COLO829 (cell line): Measurements from ENCODE around the gene RBM45.
A peak's percentile ranks its signal among the peaks of the same experiment; 100 is the strongest.
"Not testable (repeated sequence)": the region's sequence is repeated elsewhere in the genome, so short reads cannot be mapped to it uniquely, and the experiment has no call there.

Source experiments
- DNase-seq: peaks from one replicate; pipeline ENCODE4 v3.0.0; 2012; ENCODE audit warnings: low spot score

Gene RBM45

GRCh38 chr2:178108176-178108575 lies 4.1 kb upstream of the RBM45 start:
- no peak for DNase-seq

GRCh38 chr2:178109813-178110212 lies 2.4 kb upstream of the RBM45 start:
- DNase-seq = peak; percentile 75

GRCh38 chr2:178110681-178111080 lies 1.6 kb upstream of the RBM45 start:
- no peak for DNase-seq

GRCh38 chr2:178111743-178112142 lies 494 bp upstream of the RBM45 start:
- DNase-seq = no peak

GRCh38 chr2:178114462-178114861 lies 2.2 kb downstream of the RBM45 start:
- no peak for DNase-seq

- DNase-seq = no peak
Observed at GRCh38 chr2:178115271-178115670, 3.0 kb downstream of the RBM45 start.

GRCh38 chr2:178117725-178118124 lies 5.5 kb downstream of the RBM45 start:
- DNase-seq = no peak

- no peak for DNase-seq
Observed at GRCh38 chr2:178119179-178119922, 7.1 kb downstream of the RBM45 start.

GRCh38 chr2:178123163-178123562 lies 10.9 kb downstream of the RBM45 start:
- DNase-seq = no peak

GRCh38 chr2:178125125-178125524 lies 12.9 kb downstream of the RBM45 start:
- DNase-seq = no peak

GRCh38 chr2:178125862-178126261 lies 13.6 kb downstream of the RBM45 start:
- no peak for DNase-seq

- DNase-seq = no peak
Observed at GRCh38 chr2:178128836-178129630, 16.8 kb downstream of the RBM45 start.

- no peak for DNase-seq
Observed at GRCh38 chr2:178136321-178137025, 24.2 kb downstream of the RBM45 start.

- no peak for DNase-seq
Observed at GRCh38 chr2:178142274-178143065, 30.2 kb downstream of the RBM45 start.

- no peak for DNase-seq
Observed at GRCh38 chr2:178143481-178143880, 31.2 kb downstream of the RBM45 start.

GRCh38 chr2:178152033-178152432 lies 39.8 kb downstream of the RBM45 start:
- no peak for DNase-seq

- DNase-seq = no peak
Observed at GRCh38 chr2:178152542-178152941, 40.3 kb downstream of the RBM45 start.

GRCh38 chr2:178152977-178153376 lies 40.7 kb downstream of the RBM45 start:
- no peak for DNase-seq

GRCh38 chr2:178153878-178154277 lies 41.6 kb downstream of the RBM45 start:
- DNase-seq = not testable (repeated sequence)

- no peak for DNase-seq
Observed at GRCh38 chr2:178155524-178155923, 43.3 kb downstream of the RBM45 start.

GRCh38 chr2:178157574-178157973 lies 45.3 kb downstream of the RBM45 start:
- no peak for DNase-seq

- no peak for DNase-seq
Observed at GRCh38 chr2:178159966-178160365, 47.7 kb downstream of the RBM45 start.
